DMS 273 treated with DMSO at 0.1 percent for 48 hours (cell line): ENCODE data around the gene SIX5.
A peak's percentile ranks its signal among the peaks of the same experiment; 100 is the strongest.
"Not testable (repeated sequence)": the region's sequence is repeated elsewhere in the genome, so short reads cannot be mapped to it uniquely, and the experiment has no call there.

Experiments
- DNase-seq: peaks from one replicate; lab custom pipeline; 2025; lab: John Stamatoyannopoulos, UW

SIX5 gene

GRCh38 chr19:45754323-45754722 lies 14.7 kb downstream of the SIX5 start:
- no peak for DNase-seq

- DNase-seq: no peak
These were observed 15.5 kb downstream of the SIX5 start for GRCh38 chr19:45753548-45753947.

- no peak for DNase-seq
These were observed 16.4 kb downstream of the SIX5 start for GRCh38 chr19:45752639-45753038.

- not testable (repeated sequence) for DNase-seq
These were observed 17.6 kb downstream of the SIX5 start for GRCh38 chr19:45751483-45751882.

GRCh38 chr19:45747513-45747912 lies 21.5 kb downstream of the SIX5 start:
- DNase-seq: no peak

GRCh38 chr19:45746866-45747265 lies 22.2 kb downstream of the SIX5 start:
- DNase-seq: no peak

GRCh38 chr19:45745606-45746005 lies 23.4 kb downstream of the SIX5 start:
- no peak for DNase-seq

GRCh38 chr19:45742969-45743368 lies 26.1 kb downstream of the SIX5 start:
- DNase-seq: no peak

GRCh38 chr19:45739498-45740439 lies 29.3 kb downstream of the SIX5 start:
- DNase-seq: no peak

GRCh38 chr19:45733160-45733810 lies 35.8 kb downstream of the SIX5 start, which contains the start of gene MEIOSIN:
TSS of gene MEIOSIN (plus strand) at chr19:45733439. CDS start at chr19:45735377, 1,938 bp downstream.
- DNase-seq: no peak

GRCh38 chr19:45730368-45731288 lies 38.4 kb downstream of the SIX5 start, which contains the start of gene FBXO46:
TSS of gene FBXO46 (minus strand) at chr19:45730896. CDS start at chr19:45713495, 17,401 bp downstream.
- DNase-seq: peak; percentile 98

- no peak for DNase-seq
These were observed 39.2 kb downstream of the SIX5 start for GRCh38 chr19:45729800-45730290.

- DNase-seq: not testable (repeated sequence)
These were observed 40.4 kb downstream of the SIX5 start for GRCh38 chr19:45728683-45729082.

- not testable (repeated sequence) for DNase-seq
These were observed 49.0 kb downstream of the SIX5 start for GRCh38 chr19:45720065-45720464.

GRCh38 chr19:45717983-45718650 lies 50.9 kb downstream of the SIX5 start:
- DNase-seq: no peak

- peak; percentile 98 for DNase-seq
These were observed 51.7 kb downstream of the SIX5 start for GRCh38 chr19:45717131-45717982.

- no peak for DNase-seq
These were observed 52.5 kb downstream of the SIX5 start for GRCh38 chr19:45716359-45717130.

GRCh38 chr19:45715139-45715538 lies 53.9 kb downstream of the SIX5 start:
- no peak for DNase-seq
